Gastrocnemius medialis (tissue), 4 donors: ENCODE data around the gene UCK1.

Experiments used
- CTCF ChIP-seq, 5 experiments: fragments of 450-650 bp in 3 of 5; fragments of 200-600 bp in 2 of 5; sonication (generic) in 2 of 5; IDR thresholded peaks in 4 of 5; conservative IDR thresholded peaks in 1 of 5; 1 replicate in 4 of 5; 2 replicates in 1 of 5; pipeline ENCODE4 v1.5.1; 2016 to 2019; ENCODE audit warnings: antibody characterized with exemption in 5 of 5, mild to moderate bottlenecking in 3 of 5, moderate library complexity in 3 of 5
- POLR2A ChIP-seq, 2 donors: fragments of 450-650 bp; IDR thresholded peaks; one replicate each; pipeline ENCODE4 v1.6.1; 2017; ENCODE audit warnings: antibody characterized with exemption in 2 of 2, mild to moderate bottlenecking in 2 of 2, moderate library complexity in 2 of 2

DNA sequence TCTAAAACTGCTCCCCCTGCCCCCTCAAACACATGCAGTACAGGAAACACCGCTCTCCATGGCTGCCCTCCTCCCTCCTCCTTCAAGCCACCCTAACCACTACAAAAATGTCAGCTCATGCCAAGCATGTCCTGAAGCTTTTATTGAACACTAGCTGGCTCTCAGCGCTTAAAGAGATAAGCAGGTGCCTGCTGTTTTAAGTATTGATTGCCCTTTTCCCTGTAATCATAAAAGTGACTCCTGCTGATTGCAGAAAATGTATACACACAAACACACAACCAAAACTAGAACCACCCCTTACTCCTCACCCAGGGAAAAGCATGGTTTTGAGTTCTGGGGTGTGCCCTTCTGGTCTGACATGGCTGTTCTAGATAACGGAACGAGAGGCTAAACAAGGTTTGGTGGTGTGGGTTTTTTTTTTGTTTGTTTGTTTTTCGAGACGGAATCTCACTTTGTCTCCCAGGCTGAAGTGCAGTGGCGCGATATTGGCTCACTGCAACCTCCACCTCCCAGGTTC is 3.7 kb upstream of the UCK1 start:
- no peak for TF ChIP-seq CTCF (IDR thresholded peaks at IDR 0.05 in 4 of 5, conservative IDR thresholded peaks at IDR 0.05 in 1 of 5)
- TF ChIP-seq POLR2A (IDR thresholded peaks at IDR 0.05): no peak
